ENCODE results near the gene NTHL1.

- TF ChIP-seq CTCF (IDR thresholded peaks at IDR 0.05; ENCODE audit: low read length) (no peak), EZH2 (optimal IDR thresholded peaks at IDR 0.05; ENCODE audit: low read depth, low read length) (no peak), EZH2phosphoT487 (IDR thresholded peaks at IDR 0.05; ENCODE audit: low read length) (no peak)
Observed at GRCh38 chr16:1991948-1992703, 55.5 kb downstream of the NTHL1 start.

All from MM.1S (cell line).